Measurements from ENCODE around the gene MED20.

- TF ChIP-seq CTCF (IDR thresholded peaks at IDR 0.05) = no peak
- TF ChIP-seq POLR2A (IDR thresholded peaks at IDR 0.05) = no peak
These were observed 21.3 kb upstream of the MED20 start for GRCh38 chr6:41942067-41942851.

Measured in uterus (tissue), 2 donors.